PC-3 (cell line): ENCODE measurements around the gene GRAMD2A.

Source experiments
- CTCF ChIP-seq: fragments of 300-600 bp; sonication (generic); conservative IDR thresholded peaks from 2 replicates; pipeline ENCODE4 v1.5.1; 2017; ENCODE audit warnings: antibody characterized with exemption, low read depth, mild to moderate bottlenecking, low read length
- EZH2 ChIP-seq: fragments of 300-600 bp; sonication (generic); IDR thresholded peaks from one replicate; pipeline ENCODE4 v1.6.1; 2017; ENCODE audit warnings: antibody characterized with exemption, mild to moderate bottlenecking, low read length; ENCODE audit not compliant: unreplicated experiment
- EZH2phosphoT487 ChIP-seq: fragments of 300-600 bp; sonication (generic); IDR thresholded peaks from 2 replicates; pipeline ENCODE4 v1.6.1; 2018; ENCODE audit warnings: mild to moderate bottlenecking, antibody characterized with exemption, low read length, borderline replicate concordance

DNA sequence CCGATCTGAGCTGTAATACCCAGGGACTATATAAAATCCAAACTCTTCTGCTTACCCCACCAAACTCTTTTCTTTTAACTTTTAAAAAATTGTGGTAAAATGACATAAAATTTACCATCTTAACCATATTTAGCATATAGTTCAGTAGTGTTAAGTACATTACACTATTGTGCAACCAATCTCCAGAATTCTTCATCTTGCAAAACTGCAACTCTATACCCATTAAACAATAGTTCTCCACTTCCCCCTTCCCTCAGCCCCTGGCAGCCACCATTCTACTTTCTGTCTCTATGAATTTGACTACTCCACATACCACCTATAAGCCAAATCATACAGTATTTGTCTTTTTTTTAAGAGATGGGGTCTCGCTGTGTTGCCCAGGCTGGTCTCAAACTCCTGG, 40.7 kb downstream of the GRAMD2A start:
- no peak for TF ChIP-seq CTCF
- TF ChIP-seq EZH2, result no peak
- TF ChIP-seq EZH2phosphoT487, result no peak
